Naive thymus-derived CD8-positive, alpha-beta T cell (primary cell): Measurements from ENCODE around the gene LRRC3C. TPM values are rescaled to one million over a fixed set of nuclear protein-coding genes. Genes with fewer than 3 reads are reported as not detected.

Experiments used
- ATAC-seq, 2 donors: fragments of 150-1000 bp; cut with Tn5 transposase in 1 of 2; sonication (Bioruptor Pico), chemical (Tn5 transposase) in 1 of 2; 1 replicate in 1 of 2; 2 replicates in 1 of 2; pipeline ENCODE4 v1.10.0; 2021; ENCODE audit warnings: mild to moderate bottlenecking in 2 of 2, moderate library complexity in 2 of 2
- POLR2A ChIA-PET: fragments of 350-600 bp; sonication (Branson Sonifier 250); formaldehyde crosslinking; loops from one replicate; lab custom pipeline; 2021; ENCODE audit warnings: antibody characterized with exemption; lab: Charles Lee
- DNase-seq, 10 donors: peaks; one replicate each; pipeline versions ENCODE4 v3.0.0 to v3.0.0-alpha.2; 2020 to 2022
- H3K27ac Mint-ChIP-seq, 10 donors: one replicate each; pipeline ENCODE4 v1.8.0; 2020 to 2022; ENCODE audit warnings: mild to moderate bottlenecking in 10 of 10, mixed read lengths in 10 of 10, moderate library complexity in 4 of 10, inconsistent platforms in 1 of 10
- H3K27me3 Mint-ChIP-seq, 5 donors: one replicate each; pipeline ENCODE4 v1.8.0; 2021 to 2022; ENCODE audit warnings: mixed read lengths in 5 of 5
- H3K36me3 Mint-ChIP-seq, 3 donors: one replicate each; pipeline ENCODE4 v1.8.0; 2020 to 2022; ENCODE audit warnings: mixed read lengths in 3 of 3, mild to moderate bottlenecking in 2 of 3, inconsistent platforms in 1 of 3
- H3K4me1 Mint-ChIP-seq, 4 donors: one replicate each; pipeline ENCODE4 v1.8.0; 2021 to 2022; ENCODE audit warnings: mixed read lengths in 4 of 4
- H3K4me3 Mint-ChIP-seq, 10 donors: one replicate each; pipeline ENCODE4 v1.8.0; 2020 to 2022; ENCODE audit warnings: mild to moderate bottlenecking in 10 of 10, mixed read lengths in 10 of 10, moderate library complexity in 6 of 10, inconsistent platforms in 1 of 10
- H3K9me3 Mint-ChIP-seq, 9 donors: one replicate each; pipeline ENCODE4 v1.8.0; 2020 to 2022; ENCODE audit warnings: mixed read lengths in 9 of 9, mild to moderate bottlenecking in 3 of 9, inconsistent platforms in 1 of 9, moderate library complexity in 1 of 9
- polyA plus RNA-seq, 3 donors: library from polyadenylated mRNA; unstranded; fragments of 300-500 nt; fragmentation: Illumina TruSeq; gene quantifications; one replicate each; pipeline ENCODE4 v1.2.3, GENCODE V29; 2021
- total RNA-seq, 8 experiments: library from RNA in 2 of 8; stranded (reverse) in 2 of 8; gene quantifications; one replicate each; pipeline ENCODE4 v1.2.3 and lab custom pipeline; 2021 to 2026

LRRC3C gene
- total and polyA plus RNA-seq, 5 experiments from 2014 or later: 0.44 TPM; not detected in 4

GRCh38 chr17:39970157-39970692 lies 42.7 kb downstream of the LRRC3C start:
- POLR2A ChIA-PET: interaction anchor here (1.5 kb wide), 1 partner anchor 10 kb away, joined by 9 read pairs; the partner anchor contains the start of gene PSMD3
- Mint-ChIP-seq H3K27me3 (peaks cover 0 to 15% (median 10%) of the 10 kb centered on the region in 5 donors), H3K27ac (no peak overlapping the region), H3K4me1 (peaks cover 0 to 2% (median under 1%) of the 10 kb centered on the region in 4 donors), H3K9me3 (no peaks in the 10 kb centered on the region), H3K4me3 (no peak overlapping the region), H3K36me3 (no peaks in the 10 kb centered on the region)
- DNase-seq: no peak
- ATAC-seq: no peak

GRCh38 chr17:39971076-39971603 lies 43.6 kb downstream of the LRRC3C start:
- H3K36me3 Mint-ChIP-seq: no peaks in the 10 kb centered on the region
- DNase-seq: no peak
- POLR2A ChIA-PET: no interaction called here

GRCh38 chr17:39972271-39972670 lies 44.7 kb downstream of the LRRC3C start:
- no peaks in the 10 kb centered on the region for H3K9me3 Mint-ChIP-seq
- POLR2A ChIA-PET: interaction anchor here (0.6 to 1.3 kb wide), 3 partner anchors 8 to 105 kb away, joined by 3 to 5 read pairs (median 4); no protein-coding TSS in a partner anchor
- DNase-seq: no peak
- H3K36me3 Mint-ChIP-seq: no peaks in the 10 kb centered on the region
- H3K27ac Mint-ChIP-seq: peak overlapping the region in 1 of 10 donors; percentile 9
- H3K4me3 Mint-ChIP-seq: no peak overlapping the region
- peaks cover 0 to 2% (median under 1%) of the 10 kb centered on the region in 4 donors for H3K4me1 Mint-ChIP-seq
- no peak for ATAC-seq
- peaks cover 0 to 15% (median 10%) of the 10 kb centered on the region in 5 donors for H3K27me3 Mint-ChIP-seq

More at GRCh38 chr17:39971076-39971603, 43.6 kb downstream of the LRRC3C start:
- Mint-ChIP-seq H3K4me3 (no peak overlapping the region), H3K27me3 (peaks cover 0 to 15% (median 10%) of the 10 kb centered on the region in 5 donors), H3K9me3 (no peaks in the 10 kb centered on the region), H3K4me1 (peaks cover 0 to 2% (median under 1%) of the 10 kb centered on the region in 4 donors), H3K27ac (peak overlapping the region in 1 of 10 donors; percentile 46)
- ATAC-seq: no peak

- Mint-ChIP-seq H3K27ac (peak overlapping the region in 1 of 10 donors; percentile 37), H3K4me3 (no peak overlapping the region), H3K4me1 (peaks cover 0 to 2% (median under 1%) of the 10 kb centered on the region in 4 donors), H3K27me3 (peaks cover 0 to 13% (median 10%) of the 10 kb centered on the region in 5 donors), H3K9me3 (no peaks in the 10 kb centered on the region), H3K36me3 (no peaks in the 10 kb centered on the region)
- ATAC-seq: no peak
- POLR2A ChIA-PET: interaction anchor here (1.0 to 1.3 kb wide), 2 partner anchors 10 to 47 kb away, joined by 3 read pairs; no protein-coding TSS in a partner anchor
- DNase-seq: no peak
Measured at GRCh38 chr17:39973496-39973895, 46.0 kb downstream of the LRRC3C start.

GRCh38 chr17:39974433-39974832 lies 46.9 kb downstream of the LRRC3C start:
- Mint-ChIP-seq H3K4me3 (no peak overlapping the region), H3K27me3 (peaks cover 0 to 10% (median 8%) of the 10 kb centered on the region in 5 donors), H3K36me3 (no peaks in the 10 kb centered on the region), H3K9me3 (no peaks in the 10 kb centered on the region), H3K4me1 (peaks cover 2 to 7% (median 5%) of the 10 kb centered on the region in 4 donors), H3K27ac (no peak overlapping the region)
- DNase-seq (no peak), ATAC-seq (no peak)
- POLR2A ChIA-PET: no interaction called here

GRCh38 chr17:39975801-39976200 lies 48.3 kb downstream of the LRRC3C start:
- H3K4me3 Mint-ChIP-seq: no peak overlapping the region
- peaks cover 10 to 19% (median 16%) of the 10 kb centered on the region in 4 donors for H3K4me1 Mint-ChIP-seq
- POLR2A ChIA-PET: interaction anchor here (0.7 kb wide), 2 partner anchors 11 to 193 kb away, joined by 3 read pairs; no protein-coding TSS in a partner anchor
- no peak overlapping the region for H3K27ac Mint-ChIP-seq
- no peak for ATAC-seq
- H3K27me3 Mint-ChIP-seq: peaks cover 0 to 8% (median 1%) of the 10 kb centered on the region in 5 donors
- DNase-seq: no peak
- no peaks in the 10 kb centered on the region for H3K36me3 Mint-ChIP-seq
- H3K9me3 Mint-ChIP-seq: no peaks in the 10 kb centered on the region

GRCh38 chr17:39979016-39979670 lies 51.6 kb downstream of the LRRC3C start:
- Mint-ChIP-seq H3K27ac (peak overlapping the region in 6 of 10 donors; percentile 16 to 97 (median 49)), H3K9me3 (no peaks in the 10 kb centered on the region), H3K4me3 (peak overlapping the region in 9 of 10 donors; percentile 36 to 96 (median 94)), H3K36me3 (peaks cover 0 to 9% (median 0%) of the 10 kb centered on the region in 3 donors), H3K27me3 (no peaks in the 10 kb centered on the region), H3K4me1 (peaks cover 17 to 44% (median 35%) of the 10 kb centered on the region in 4 donors)
- POLR2A ChIA-PET: interaction anchor here (0.7 to 3.4 kb wide), 11 partner anchors 10 to 106 kb away, joined by 3 to 45 read pairs (median 9); partner anchors contain the start of genes GSDMA, LRRC3C and ORMDL3
- ATAC-seq (no peak), DNase-seq (no peak)

- POLR2A ChIA-PET: interaction anchor here (0.7 to 3.4 kb wide), 25 partner anchors 10 to 518 kb away, joined by 3 to 45 read pairs (median 5); partner anchors contain the start of genes CASC3, CDK12, GSDMA and LRRC3C
- no peaks in the 10 kb centered on the region for H3K9me3 Mint-ChIP-seq
- H3K36me3 Mint-ChIP-seq: peaks cover 0 to 17% (median 0%) of the 10 kb centered on the region in 3 donors
- peak overlapping the region; percentile 91 to 96 (median 94) for H3K4me3 Mint-ChIP-seq
- H3K27me3 Mint-ChIP-seq: no peaks in the 10 kb centered on the region
- ATAC-seq (peak; percentile 24 to 34), DNase-seq (peak in 2 of 10 donors; percentile 11 to 36)
- peaks cover 21 to 48% (median 37%) of the 10 kb centered on the region in 4 donors for H3K4me1 Mint-ChIP-seq
- peak overlapping the region; percentile 90 to 98 (median 96) for H3K27ac Mint-ChIP-seq
Measured at GRCh38 chr17:39979893-39980350, 52.4 kb downstream of the LRRC3C start.

- POLR2A ChIA-PET: interaction anchor here (0.7 to 3.4 kb wide), 27 partner anchors 9 to 529 kb away, joined by 3 to 45 read pairs (median 5); partner anchors contain the start of genes CASC3, CDK12, GSDMA and LRRC3C
- H3K4me3 Mint-ChIP-seq: peak within 1 kb of the TSS; percentile 91 to 96 (median 94)
- peaks cover 21 to 48% (median 39%) of the 10 kb centered on the region in 4 donors for H3K4me1 Mint-ChIP-seq
- no peaks in the 10 kb centered on the region for H3K9me3 Mint-ChIP-seq
- no peaks in the 10 kb centered on the region for H3K27me3 Mint-ChIP-seq
- peak; percentile 90 to 99 (median 98) for DNase-seq
- H3K27ac Mint-ChIP-seq: peak within 1 kb of the TSS; percentile 90 to 98 (median 96)
- ATAC-seq: peak; percentile 90 to 94
- peaks cover 0 to 24% (median 0%) of the 10 kb centered on the region in 3 donors for H3K36me3 Mint-ChIP-seq
Measured at GRCh38 chr17:39980351-39981206, 53.0 kb downstream of the LRRC3C start, which contains the start of gene PSMD3. TSS of gene PSMD3 (plus strand) at chr17:39980807. CDS start at chr17:39980971, 164 bp downstream.

- POLR2A ChIA-PET: interaction anchor here (1.0 to 3.4 kb wide), 18 partner anchors 11 to 530 kb away, joined by 3 to 45 read pairs (median 8); partner anchors contain the start of genes CASC3, GSDMA, LRRC3C and MED1
- ATAC-seq (no peak), DNase-seq (no peak)
- peak overlapping the region; percentile 90 to 98 (median 96) for H3K27ac Mint-ChIP-seq
- H3K4me1 Mint-ChIP-seq: peaks cover 21 to 48% (median 39%) of the 10 kb centered on the region in 4 donors
- peaks cover 0 to 31% (median 0%) of the 10 kb centered on the region in 3 donors for H3K36me3 Mint-ChIP-seq
- H3K27me3 Mint-ChIP-seq: no peaks in the 10 kb centered on the region
- no peaks in the 10 kb centered on the region for H3K9me3 Mint-ChIP-seq
- H3K4me3 Mint-ChIP-seq: peak overlapping the region; percentile 91 to 96 (median 94)
Measured at GRCh38 chr17:39981207-39981741, 53.7 kb downstream of the LRRC3C start.
